Stimulated activated CD8-positive, alpha-beta memory T cell treated with anti-CD3 and anti-CD28 coated beads, Interleukin-15, amount 100 ng/mL, for 1 hour (primary cell): ENCODE data around the gene B4GALT6.

ENCODE experiments used
- DNase-seq: peaks from one replicate; pipeline ENCODE4 v3.0.0-alpha.2; 2020; ENCODE audit warnings: low read depth

The B4GALT6 gene

GRCh38 chr18:31632356-31632755 is 52.0 kb downstream of the B4GALT6 start:
- DNase-seq: no peak

GRCh38 chr18:31631526-31631925 is 52.9 kb downstream of the B4GALT6 start:
- DNase-seq: no peak

DNA sequence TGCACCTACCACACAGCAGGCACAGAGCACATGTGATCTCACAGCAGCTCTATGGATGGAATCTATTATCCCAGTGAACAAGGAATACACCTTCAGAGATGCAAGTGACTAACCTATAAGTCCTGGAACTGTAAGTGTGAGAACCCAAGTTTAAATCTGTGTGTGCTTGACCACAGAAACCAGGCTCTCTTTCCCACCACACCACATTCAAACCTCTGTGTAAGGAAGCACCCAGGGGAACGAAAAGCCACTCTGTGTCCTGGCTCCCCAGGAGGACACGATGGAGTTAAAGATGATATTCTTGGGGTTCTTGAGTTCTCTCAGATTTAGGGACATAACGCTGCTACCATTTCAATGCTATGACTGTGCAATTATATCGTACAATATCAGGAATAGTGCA is 53.8 kb downstream of the B4GALT6 start:
- DNase-seq: no peak

DNA sequence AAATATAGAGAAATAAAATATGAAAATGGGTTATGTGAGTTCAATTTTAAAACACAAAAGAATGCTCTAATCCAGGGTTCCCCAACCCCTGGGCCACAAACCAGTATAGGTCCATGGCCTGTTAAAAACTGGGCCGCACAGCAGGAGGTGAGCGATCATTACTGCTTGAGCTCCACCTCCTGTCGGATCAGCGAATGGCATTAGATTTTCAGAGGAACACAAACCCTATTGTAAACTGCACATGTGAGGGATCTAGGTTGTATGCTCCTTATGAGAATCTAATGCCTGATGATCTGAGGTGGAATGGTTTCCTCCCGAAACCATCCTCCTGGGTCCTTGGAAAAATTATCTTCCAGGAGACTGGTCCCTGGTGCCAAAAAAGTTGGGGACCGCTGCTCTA is 58.0 kb downstream of the B4GALT6 start:
- DNase-seq: no peak

GRCh38 chr18:31624892-31625640 is 59.3 kb downstream of the B4GALT6 start:
- DNase-seq: no peak

- DNase-seq: no peak
These were observed 65.1 kb downstream of the B4GALT6 start for GRCh38 chr18:31619291-31619690.

- no peak for DNase-seq
These were observed 65.6 kb downstream of the B4GALT6 start for GRCh38 chr18:31618801-31619200.

- no peak for DNase-seq
These were observed 67.2 kb downstream of the B4GALT6 start for GRCh38 chr18:31617031-31617717.

GRCh38 chr18:31616586-31616985 is 67.8 kb downstream of the B4GALT6 start:
- DNase-seq: no peak

DNA sequence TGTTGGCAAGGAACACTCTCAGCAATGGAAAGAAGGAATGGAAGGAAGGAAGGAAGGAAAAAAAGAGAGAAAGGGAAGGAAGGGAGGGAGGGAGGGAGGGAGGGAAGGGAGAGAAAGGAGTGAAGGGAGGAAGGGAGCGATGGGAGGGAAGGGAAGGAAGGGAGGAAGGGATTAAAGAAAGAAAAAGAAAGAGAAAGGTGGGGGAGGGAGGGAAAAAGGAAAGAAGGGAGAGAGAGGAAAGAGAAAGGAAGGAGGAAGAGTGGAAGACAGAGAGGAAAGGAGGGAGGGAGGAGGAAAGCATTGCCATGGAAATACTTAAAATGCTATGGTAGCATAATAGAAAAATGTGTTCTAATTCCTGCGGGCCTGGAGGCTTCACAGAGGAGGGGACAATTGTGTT is 70.3 kb downstream of the B4GALT6 start:
- no peak for DNase-seq

- DNase-seq: no peak
These were observed 72.3 kb downstream of the B4GALT6 start for GRCh38 chr18:31612124-31612523.

DNA sequence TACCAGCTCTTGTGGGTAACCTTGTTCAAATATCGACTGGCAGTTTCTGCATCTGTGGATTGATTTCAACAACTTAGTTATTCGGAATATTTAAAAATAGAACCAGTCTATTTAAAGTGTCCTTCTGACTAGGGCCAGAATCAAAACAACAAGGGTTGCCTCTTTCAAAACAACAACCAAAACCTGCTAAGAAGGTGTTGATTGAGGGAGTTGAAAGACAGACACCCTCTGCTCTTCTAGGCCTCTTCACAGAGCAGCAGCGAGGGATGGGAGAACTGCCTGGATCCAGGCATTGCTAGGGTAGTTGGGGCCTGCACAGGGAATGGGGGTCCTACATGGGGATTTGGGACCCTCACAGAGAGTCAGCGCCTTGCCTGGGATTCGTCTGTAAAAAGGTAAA is 72.9 kb downstream of the B4GALT6 start:
- DNase-seq: no peak

DNA sequence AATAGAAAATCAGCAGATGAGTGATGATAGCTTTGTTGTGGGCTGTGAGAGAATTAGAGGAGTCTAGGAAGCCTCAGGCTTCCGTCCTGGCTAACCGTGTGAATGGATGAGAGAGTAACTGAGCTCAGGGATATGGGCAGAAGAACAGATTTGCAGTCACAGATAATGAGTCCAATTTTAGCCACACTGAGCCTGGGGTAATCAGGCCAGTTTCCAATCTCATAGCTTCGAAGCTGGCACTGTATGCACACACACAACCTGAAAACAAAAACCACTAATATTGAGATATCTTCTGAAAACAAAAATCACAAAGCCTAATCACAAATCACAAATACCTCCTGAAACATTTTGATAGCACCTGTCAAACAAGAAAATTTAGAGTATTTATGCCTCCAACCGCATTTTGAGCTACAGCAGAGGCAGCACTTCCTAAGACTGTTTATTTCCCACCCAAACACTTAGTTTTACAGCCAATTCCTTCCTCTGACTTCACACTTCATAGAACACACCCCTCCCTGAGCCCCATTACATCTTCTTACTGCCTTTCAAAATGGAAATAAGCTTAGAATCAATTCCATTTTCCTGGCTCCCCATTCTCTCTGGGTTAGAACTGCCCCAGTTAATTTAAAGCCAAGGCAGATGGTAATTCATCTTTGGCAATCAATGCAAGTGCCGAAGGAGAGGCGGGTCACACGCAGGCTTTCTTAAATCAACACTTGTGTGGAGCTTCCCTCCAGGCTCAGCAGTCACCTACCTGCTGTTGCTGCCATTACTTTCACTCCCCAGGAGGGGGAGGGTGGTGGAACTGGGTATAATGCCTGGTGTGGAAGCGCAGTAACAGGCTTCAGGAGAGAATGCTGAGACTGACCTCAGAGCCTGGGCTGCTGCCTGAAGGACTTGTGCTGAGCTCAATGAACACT is 73.8 kb downstream of the B4GALT6 start:
- no peak for DNase-seq

GRCh38 chr18:31609886-31610285 is 74.5 kb downstream of the B4GALT6 start:
- DNase-seq: no peak

- no peak for DNase-seq
These were observed 77.0 kb downstream of the B4GALT6 start for GRCh38 chr18:31607384-31607783.

GRCh38 chr18:31606265-31606664 is 78.1 kb downstream of the B4GALT6 start:
- DNase-seq: no peak

GRCh38 chr18:31603315-31603714 is 81.1 kb downstream of the B4GALT6 start:
- no peak for DNase-seq

- no peak for DNase-seq
These were observed 86.2 kb downstream of the B4GALT6 start for GRCh38 chr18:31598021-31598805.

- no peak for DNase-seq
These were observed 88.1 kb downstream of the B4GALT6 start for GRCh38 chr18:31596081-31596872.

DNA sequence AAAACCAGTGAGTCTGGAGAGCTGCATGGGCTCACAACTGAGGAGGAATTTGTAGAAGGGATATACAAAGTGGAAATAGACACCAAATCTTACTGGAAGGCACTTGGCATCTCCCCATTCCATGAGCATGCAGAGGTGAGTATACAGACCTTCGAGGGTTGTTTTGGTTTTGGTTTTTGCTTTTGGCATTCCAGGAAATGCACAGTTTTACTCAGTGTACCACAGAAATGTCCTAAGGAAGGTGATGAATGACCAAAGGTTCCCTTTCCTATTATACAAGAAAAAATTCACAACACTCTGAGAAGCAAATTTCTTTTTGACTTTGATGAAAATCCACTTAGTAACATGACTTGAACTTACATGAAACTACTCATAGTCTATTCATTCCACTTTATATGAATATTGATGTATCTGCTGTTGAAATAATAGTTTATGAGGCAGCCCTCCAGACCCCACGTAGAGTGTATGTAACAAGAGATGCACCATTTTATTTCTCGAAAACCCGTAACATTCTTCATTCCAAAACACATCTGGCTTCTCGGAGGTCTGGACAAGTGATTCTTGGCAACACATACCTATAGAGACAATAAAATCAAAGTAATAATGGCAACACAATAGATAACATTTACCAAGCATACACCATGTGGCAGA is 89.1 kb downstream of the B4GALT6 start:
- DNase-seq: no peak
